AG04449 (cell line): ENCODE data around the gene PTPRO.

Experiments used
- CTCF ChIA-PET: fragments of 350-600 bp; formaldehyde crosslinking; extraction: SDS; loops from one replicate; lab custom pipeline; 2021; ENCODE audit warnings: antibody characterized with exemption; lab: Yijun Ruan, JAX
- POLR2A ChIA-PET: fragments of 400-600, 350-600 bp; formaldehyde crosslinking; extraction: SDS; loops from one replicate; lab custom pipeline; 2020; ENCODE audit warnings: antibody characterized with exemption, inconsistent platforms; lab: Yijun Ruan, JAX
- DNase-seq: peaks from one replicate; pipeline ENCODE4 v3.0.0-alpha.2; 2010; ENCODE audit warnings: low read depth, low spot score
- H3K4me3 ChIP-seq: 2 replicates; pipeline ENCODE4 v1.5.1; 2011; ENCODE audit warnings: low read depth, mild to moderate bottlenecking, control low read depth, low read length
- TF ChIP-seq, protein P1 (sequence below): IDR thresholded peaks from one replicate; pipeline ENCODE4 v1.5.1; 2011; ENCODE audit warnings: mild to moderate bottlenecking, moderate library complexity, low read length, control low read depth, inconsistent platforms; ENCODE audit not compliant: insufficient read depth; ENCODE audit errors: missing control alignments

Gene PTPRO

GRCh38 chr12:15620741-15621539, 298.6 kb downstream of the PTPRO start:
- POLR2A ChIA-PET = no interaction called here
- TF ChIP-seq, protein P1, sequence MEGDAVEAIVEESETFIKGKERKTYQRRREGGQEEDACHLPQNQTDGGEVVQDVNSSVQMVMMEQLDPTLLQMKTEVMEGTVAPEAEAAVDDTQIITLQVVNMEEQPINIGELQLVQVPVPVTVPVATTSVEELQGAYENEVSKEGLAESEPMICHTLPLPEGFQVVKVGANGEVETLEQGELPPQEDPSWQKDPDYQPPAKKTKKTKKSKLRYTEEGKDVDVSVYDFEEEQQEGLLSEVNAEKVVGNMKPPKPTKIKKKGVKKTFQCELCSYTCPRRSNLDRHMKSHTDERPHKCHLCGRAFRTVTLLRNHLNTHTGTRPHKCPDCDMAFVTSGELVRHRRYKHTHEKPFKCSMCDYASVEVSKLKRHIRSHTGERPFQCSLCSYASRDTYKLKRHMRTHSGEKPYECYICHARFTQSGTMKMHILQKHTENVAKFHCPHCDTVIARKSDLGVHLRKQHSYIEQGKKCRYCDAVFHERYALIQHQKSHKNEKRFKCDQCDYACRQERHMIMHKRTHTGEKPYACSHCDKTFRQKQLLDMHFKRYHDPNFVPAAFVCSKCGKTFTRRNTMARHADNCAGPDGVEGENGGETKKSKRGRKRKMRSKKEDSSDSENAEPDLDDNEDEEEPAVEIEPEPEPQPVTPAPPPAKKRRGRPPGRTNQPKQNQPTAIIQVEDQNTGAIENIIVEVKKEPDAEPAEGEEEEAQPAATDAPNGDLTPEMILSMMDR = no peak
- H3K4me3 ChIP-seq = no peak overlapping the region
- no peak for DNase-seq
- CTCF ChIA-PET = interaction anchor here (1.0 kb wide), 1 partner anchor 238 kb away, joined by 3 read pairs; no protein-coding TSS in a partner anchor

DNA sequence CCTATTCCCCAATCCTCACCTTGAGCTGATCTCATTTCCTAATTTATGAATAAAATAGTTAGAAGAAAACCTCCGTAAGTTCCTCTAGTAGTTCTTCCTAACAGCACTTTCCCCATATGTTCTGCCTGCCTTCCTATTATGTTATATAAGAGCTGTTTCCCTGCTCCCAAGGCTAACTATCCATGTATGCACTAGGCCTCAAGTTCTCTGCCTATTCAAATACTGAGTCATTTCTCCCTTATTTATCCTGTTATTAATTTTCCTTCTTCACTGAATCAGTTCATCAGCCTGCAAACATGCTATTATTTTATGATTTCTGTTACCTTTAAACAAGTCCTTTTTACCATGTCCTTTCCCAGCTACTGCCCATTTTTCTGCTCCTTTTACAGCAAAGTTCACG, 302.8 kb downstream of the PTPRO start:
- no peak overlapping the region for H3K4me3 ChIP-seq
- no peak for DNase-seq
- ChIA-PET CTCF (interaction anchor here (1.0 to 1.4 kb wide), 3 partner anchors 17 to 40 kb away, joined by 3 to 5 read pairs (median 3); no protein-coding TSS in a partner anchor), POLR2A (no interaction called here)
- TF ChIP-seq, protein P1 = no peak

- TF ChIP-seq, protein P1 = no peak
- ChIA-PET CTCF (interaction anchor here (1.5 to 1.6 kb wide), 2 partner anchors 13 to 38 kb away, joined by 3 to 4 read pairs; no protein-coding TSS in a partner anchor), POLR2A (no interaction called here)
- no peak overlapping the region for H3K4me3 ChIP-seq
- no peak for DNase-seq
Measured at GRCh38 chr12:15627995-15628945, 306.0 kb downstream of the PTPRO start.

DNA sequence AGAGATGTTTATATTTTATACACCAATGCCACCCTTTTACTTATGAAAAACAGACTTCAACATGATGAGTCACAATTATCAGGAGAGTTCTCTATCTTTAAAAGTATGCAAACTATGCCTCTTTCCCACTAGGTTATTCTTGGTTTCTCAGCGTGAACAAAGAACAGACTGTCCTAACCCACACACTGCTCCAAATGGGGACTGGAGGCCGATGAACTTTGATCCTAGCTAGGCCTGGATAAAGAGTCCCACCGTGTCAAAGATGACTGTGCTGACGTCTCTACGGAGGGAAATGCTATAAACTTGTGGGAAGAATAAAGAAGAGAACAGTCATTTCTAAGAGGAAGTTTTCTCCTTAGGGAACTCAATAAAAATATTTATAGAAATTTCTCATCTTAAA, 306.8 kb downstream of the PTPRO start:
- POLR2A ChIA-PET = no interaction called here
- TF ChIP-seq, protein P1 = no peak

DNA sequence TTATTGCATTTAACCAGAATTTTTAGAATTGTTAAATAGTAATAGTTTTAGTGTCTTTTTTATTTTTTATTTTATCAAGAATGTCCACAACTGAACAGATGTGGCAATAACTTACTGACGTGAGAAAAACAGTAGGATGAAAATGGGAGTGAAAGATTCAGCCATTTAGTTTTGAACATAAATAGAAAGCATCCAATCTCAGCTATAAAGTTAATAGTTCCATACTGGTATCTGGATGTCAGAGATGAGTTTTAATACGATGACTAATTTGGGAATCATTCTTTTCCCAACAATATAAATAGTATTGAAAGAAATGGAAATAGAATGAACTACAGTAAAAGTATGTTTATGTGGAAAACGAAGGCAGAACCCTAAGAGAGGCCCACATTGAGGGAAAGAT, 307.5 kb downstream of the PTPRO start:
- CTCF ChIA-PET = interaction anchor here (1.2 kb wide), 1 partner anchor 43 kb away, joined by 3 read pairs; no protein-coding TSS in a partner anchor

More for the DNA sequence above, 306.8 kb downstream of the PTPRO start:
- CTCF ChIA-PET = interaction anchor here (1.2 kb wide), 1 partner anchor 42 kb away, joined by 3 read pairs; no protein-coding TSS in a partner anchor
- DNase-seq = peak; percentile 71
- H3K4me3 ChIP-seq = no peak overlapping the region

More for the DNA sequence above, 307.5 kb downstream of the PTPRO start:
- TF ChIP-seq, protein P1 = no peak
- POLR2A ChIA-PET = no interaction called here
- no peak overlapping the region for H3K4me3 ChIP-seq
- DNase-seq = peak; percentile 78
